Activated T-cell treated with anti-CD3 and anti-CD28 coated beads, Interleukin-2, amount 50 U/mL, for 4 hours (primary cell): ENCODE results near the gene EGFR. TPM values are rescaled to one million over a fixed set of nuclear protein-coding genes. Genes with fewer than 3 reads are reported as not detected.
A peak's percentile ranks its signal among the peaks of the same experiment; 100 is the strongest.

Experiments used
- ATAC-seq, 2 donors: fragments of 200-7000 bp; cut with Tn5 transposase; one replicate each; pipeline ENCODE4 v1.10.0; 2021
- DNase-seq: peaks from one replicate; pipeline ENCODE4 v3.0.0-alpha.2; 2020
- H3K27me3 Mint-ChIP-seq: one replicate; pipeline ENCODE4 v1.8.0; 2021; ENCODE audit warnings: low read depth, mixed read lengths
- H3K36me3 Mint-ChIP-seq: one replicate; pipeline ENCODE4 v1.8.0; 2022; ENCODE audit warnings: mixed read lengths; ENCODE audit not compliant: insufficient read depth
- H3K4me1 Mint-ChIP-seq: one replicate; pipeline ENCODE4 v1.8.0; 2021; ENCODE audit warnings: low read depth, mixed read lengths
- H3K4me3 Mint-ChIP-seq: one replicate; pipeline ENCODE4 v1.8.0; 2021; ENCODE audit warnings: mild to moderate bottlenecking, moderate library complexity, mixed read lengths
- H3K9me3 Mint-ChIP-seq: one replicate; pipeline ENCODE4 v1.8.0; 2021; ENCODE audit warnings: mixed read lengths
- total RNA-seq, 3 donors: library from RNA; stranded (reverse); gene quantifications; one replicate each; pipeline ENCODE4 v1.2.1, GENCODE V29; 2021

The EGFR gene
- total RNA-seq, 3 donors from 2014 or later = 0.11 to 0.30 (median 0.26) TPM

- no peaks in the 10 kb centered on the region for H3K36me3 Mint-ChIP-seq
- no peaks in the 10 kb centered on the region for H3K4me1 Mint-ChIP-seq
- no peak for ATAC-seq
- peaks cover 3% of the 10 kb centered on the region for H3K9me3 Mint-ChIP-seq
- H3K27me3 Mint-ChIP-seq = peaks cover 13% of the 10 kb centered on the region
- no peak overlapping the region for H3K4me3 Mint-ChIP-seq
- DNase-seq = no peak
Observed at GRCh38 chr7:55144333-55145317, 125.8 kb downstream of the EGFR start.

DNA sequence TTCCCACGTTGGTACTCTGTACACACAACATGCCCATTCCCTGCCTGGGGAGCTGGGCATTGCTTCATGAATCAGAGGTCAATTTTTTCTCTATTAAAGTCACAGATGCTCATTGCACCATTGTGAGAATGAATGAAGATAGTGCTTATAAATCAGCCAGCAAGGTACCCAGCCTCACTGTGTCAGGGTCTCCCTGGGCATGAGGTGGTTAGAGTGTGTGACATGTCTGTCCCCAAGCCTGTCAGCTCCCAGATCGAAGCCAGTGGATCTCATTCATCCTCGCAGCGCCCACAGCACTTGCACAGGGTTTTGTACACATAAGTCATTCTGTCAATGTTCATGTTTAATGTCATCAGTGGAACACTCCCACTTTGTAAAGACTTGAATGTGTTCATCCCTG is 126.8 kb downstream of the EGFR start:
- no peak for ATAC-seq
- Mint-ChIP-seq H3K4me1 (no peaks in the 10 kb centered on the region), H3K27me3 (peaks cover 13% of the 10 kb centered on the region), H3K9me3 (peaks cover 3% of the 10 kb centered on the region), H3K4me3 (no peak overlapping the region), H3K36me3 (no peaks in the 10 kb centered on the region)
- no peak for DNase-seq

- Mint-ChIP-seq H3K36me3 (no peaks in the 10 kb centered on the region), H3K4me3 (no peak overlapping the region), H3K4me1 (no peaks in the 10 kb centered on the region), H3K9me3 (peaks cover 3% of the 10 kb centered on the region), H3K27me3 (peaks cover 13% of the 10 kb centered on the region)
- ATAC-seq = no peak
- DNase-seq = no peak
Observed at GRCh38 chr7:55147101-55147500, 128.3 kb downstream of the EGFR start.

DNA sequence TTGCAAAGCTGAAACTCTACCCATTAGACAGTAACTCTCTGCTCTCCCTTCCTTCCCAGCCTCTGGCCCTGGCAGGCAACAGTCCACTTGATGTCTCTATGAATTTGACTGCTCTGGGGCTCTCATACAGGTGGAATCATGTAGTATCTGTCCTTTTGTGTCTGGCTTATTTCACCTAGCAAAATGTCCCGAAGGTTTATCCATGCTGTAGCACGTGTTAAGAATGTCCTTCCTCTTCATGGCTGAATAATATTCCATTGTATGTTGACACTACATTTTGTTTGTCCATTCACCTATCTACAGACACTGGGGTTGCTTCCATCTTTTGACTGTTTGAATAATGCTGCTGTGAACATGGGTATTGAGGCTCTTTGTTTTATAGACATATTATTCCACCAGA is 128.9 kb downstream of the EGFR start:
- Mint-ChIP-seq H3K4me3 (no peak overlapping the region), H3K27me3 (peaks cover 13% of the 10 kb centered on the region), H3K36me3 (no peaks in the 10 kb centered on the region), H3K9me3 (peaks cover 3% of the 10 kb centered on the region), H3K4me1 (no peaks in the 10 kb centered on the region)
- no peak for ATAC-seq
- no peak for DNase-seq

DNA sequence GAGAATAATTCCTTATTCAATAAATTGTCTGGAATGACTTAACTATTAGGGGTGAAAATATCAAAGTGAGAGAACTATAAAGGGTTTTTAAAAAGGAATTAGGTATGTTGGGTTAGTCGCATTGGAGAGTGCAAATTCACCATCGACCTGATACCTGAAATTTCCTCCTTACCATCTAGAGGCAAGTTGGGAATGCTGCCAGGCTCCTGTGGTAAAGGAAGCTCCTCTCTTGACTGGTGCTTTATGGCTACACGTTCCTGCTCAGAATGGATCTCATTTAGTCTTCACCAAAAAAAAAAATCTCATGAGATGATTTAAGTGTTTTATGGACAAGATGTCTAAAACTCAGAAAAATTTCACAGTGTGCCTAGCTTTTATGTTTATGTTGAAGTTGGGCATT is 129.8 kb downstream of the EGFR start:
- ATAC-seq (no peak), DNase-seq (no peak)
- Mint-ChIP-seq H3K4me3 (no peak overlapping the region), H3K4me1 (no peaks in the 10 kb centered on the region), H3K27me3 (peaks cover 13% of the 10 kb centered on the region), H3K9me3 (peaks cover 3% of the 10 kb centered on the region), H3K36me3 (no peaks in the 10 kb centered on the region)

DNA sequence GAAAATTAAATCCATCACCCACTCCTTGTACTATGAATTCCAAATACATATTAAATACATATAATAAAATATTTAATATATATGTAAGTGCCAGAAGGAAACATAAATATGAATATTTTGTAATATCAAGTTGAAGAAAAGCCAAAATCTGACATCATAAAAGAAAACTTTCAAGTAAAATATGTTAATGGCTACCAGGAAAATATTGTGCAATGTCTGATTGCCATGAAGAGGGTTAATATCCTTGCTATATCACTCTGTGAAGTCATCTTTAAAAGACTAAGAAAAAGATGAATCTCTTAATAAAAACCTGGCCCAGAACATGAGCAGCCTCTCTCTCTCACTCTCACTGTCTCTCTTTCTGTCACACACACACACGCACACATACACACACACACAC is 130.2 kb downstream of the EGFR start:
- H3K4me1 Mint-ChIP-seq = no peaks in the 10 kb centered on the region
- DNase-seq = no peak
- ATAC-seq = no peak
- no peak overlapping the region for H3K4me3 Mint-ChIP-seq
- no peaks in the 10 kb centered on the region for H3K36me3 Mint-ChIP-seq
- peaks cover 13% of the 10 kb centered on the region for H3K27me3 Mint-ChIP-seq
- peaks cover 3% of the 10 kb centered on the region for H3K9me3 Mint-ChIP-seq

GRCh38 chr7:55150166-55150565 is 131.3 kb downstream of the EGFR start:
- no peak for ATAC-seq

DNA sequence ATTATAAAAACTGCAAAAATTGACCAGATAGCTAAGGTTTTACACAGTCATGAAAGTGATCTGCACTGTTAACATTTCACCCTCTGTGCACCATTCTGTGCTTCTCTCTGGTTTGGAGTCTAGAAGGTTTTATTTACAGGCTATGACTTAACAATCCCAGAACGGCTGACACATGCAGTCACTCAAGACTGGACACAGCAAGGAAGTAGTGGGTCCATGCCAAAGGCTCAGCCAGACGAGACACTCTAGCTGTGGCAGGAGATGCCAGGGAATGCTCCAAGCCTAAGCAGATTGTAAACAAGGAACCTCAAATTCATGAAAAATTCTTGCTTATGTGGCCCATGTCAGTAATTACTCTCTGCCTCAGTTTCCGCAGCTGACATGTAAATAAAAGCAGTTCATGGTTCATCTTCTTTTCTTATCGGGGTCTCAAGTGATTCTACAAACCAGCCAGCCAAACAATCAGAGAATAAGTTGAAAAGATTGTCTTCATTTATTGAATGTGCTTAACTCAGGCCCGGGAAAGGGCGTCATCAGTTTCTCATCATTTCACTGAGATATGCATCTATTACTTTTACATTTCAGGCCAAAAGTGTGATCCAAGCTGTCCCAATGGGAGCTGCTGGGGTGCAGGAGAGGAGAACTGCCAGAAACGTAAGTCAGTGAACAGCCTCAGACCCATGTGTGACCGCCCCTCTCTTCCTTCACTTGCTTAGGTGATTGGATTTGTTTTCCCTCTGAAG is 132.1 kb downstream of the EGFR start:
- no peaks in the 10 kb centered on the region for H3K36me3 Mint-ChIP-seq

More at GRCh38 chr7:55150166-55150565, 131.3 kb downstream of the EGFR start:
- no peak for DNase-seq
- H3K36me3 Mint-ChIP-seq = no peaks in the 10 kb centered on the region
- peaks cover 3% of the 10 kb centered on the region for H3K9me3 Mint-ChIP-seq
- peaks cover 10% of the 10 kb centered on the region for H3K27me3 Mint-ChIP-seq
- H3K4me3 Mint-ChIP-seq = no peak overlapping the region
- no peaks in the 10 kb centered on the region for H3K4me1 Mint-ChIP-seq

DNA sequence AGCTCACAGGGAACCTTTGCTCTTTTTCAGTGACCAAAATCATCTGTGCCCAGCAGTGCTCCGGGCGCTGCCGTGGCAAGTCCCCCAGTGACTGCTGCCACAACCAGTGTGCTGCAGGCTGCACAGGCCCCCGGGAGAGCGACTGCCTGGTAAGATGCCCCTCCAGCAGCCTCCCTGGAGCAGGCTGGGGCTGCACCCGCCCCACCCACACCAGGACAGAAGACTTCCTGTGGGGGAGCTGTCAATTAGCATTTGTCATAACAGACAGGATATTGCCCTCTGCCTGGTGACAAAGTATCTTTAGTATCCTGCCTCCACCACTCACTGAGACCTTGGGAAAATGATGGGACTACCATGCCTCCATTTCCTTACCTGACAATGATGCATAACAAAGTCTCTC is 133.7 kb downstream of the EGFR start:
- peaks cover 5% of the 10 kb centered on the region for H3K27me3 Mint-ChIP-seq
- H3K9me3 Mint-ChIP-seq = peaks cover 3% of the 10 kb centered on the region
- H3K36me3 Mint-ChIP-seq = no peaks in the 10 kb centered on the region
- ATAC-seq (no peak), DNase-seq (no peak)
- no peaks in the 10 kb centered on the region for H3K4me1 Mint-ChIP-seq
- H3K4me3 Mint-ChIP-seq = no peak overlapping the region

More for the DNA sequence above, 132.1 kb downstream of the EGFR start:
- peaks cover 5% of the 10 kb centered on the region for H3K27me3 Mint-ChIP-seq
- H3K4me3 Mint-ChIP-seq = no peak overlapping the region
- no peak for ATAC-seq
- H3K9me3 Mint-ChIP-seq = peaks cover 3% of the 10 kb centered on the region
- DNase-seq = no peak
- H3K4me1 Mint-ChIP-seq = no peaks in the 10 kb centered on the region

- no peaks in the 10 kb centered on the region for H3K4me1 Mint-ChIP-seq
- no peaks in the 10 kb centered on the region for H3K9me3 Mint-ChIP-seq
- H3K36me3 Mint-ChIP-seq = no peaks in the 10 kb centered on the region
- DNase-seq (no peak), ATAC-seq (no peak)
- H3K27me3 Mint-ChIP-seq = peaks cover 7% of the 10 kb centered on the region
- H3K4me3 Mint-ChIP-seq = no peak overlapping the region
Observed at GRCh38 chr7:55154096-55154495, 135.3 kb downstream of the EGFR start.

GRCh38 chr7:55155351-55156117 is 136.7 kb downstream of the EGFR start:
- no peaks in the 10 kb centered on the region for H3K4me1 Mint-ChIP-seq
- H3K9me3 Mint-ChIP-seq = no peaks in the 10 kb centered on the region
- no peak for DNase-seq
- no peak for ATAC-seq
- H3K36me3 Mint-ChIP-seq = no peaks in the 10 kb centered on the region
- peaks cover 10% of the 10 kb centered on the region for H3K27me3 Mint-ChIP-seq
- H3K4me3 Mint-ChIP-seq = no peak overlapping the region

DNA sequence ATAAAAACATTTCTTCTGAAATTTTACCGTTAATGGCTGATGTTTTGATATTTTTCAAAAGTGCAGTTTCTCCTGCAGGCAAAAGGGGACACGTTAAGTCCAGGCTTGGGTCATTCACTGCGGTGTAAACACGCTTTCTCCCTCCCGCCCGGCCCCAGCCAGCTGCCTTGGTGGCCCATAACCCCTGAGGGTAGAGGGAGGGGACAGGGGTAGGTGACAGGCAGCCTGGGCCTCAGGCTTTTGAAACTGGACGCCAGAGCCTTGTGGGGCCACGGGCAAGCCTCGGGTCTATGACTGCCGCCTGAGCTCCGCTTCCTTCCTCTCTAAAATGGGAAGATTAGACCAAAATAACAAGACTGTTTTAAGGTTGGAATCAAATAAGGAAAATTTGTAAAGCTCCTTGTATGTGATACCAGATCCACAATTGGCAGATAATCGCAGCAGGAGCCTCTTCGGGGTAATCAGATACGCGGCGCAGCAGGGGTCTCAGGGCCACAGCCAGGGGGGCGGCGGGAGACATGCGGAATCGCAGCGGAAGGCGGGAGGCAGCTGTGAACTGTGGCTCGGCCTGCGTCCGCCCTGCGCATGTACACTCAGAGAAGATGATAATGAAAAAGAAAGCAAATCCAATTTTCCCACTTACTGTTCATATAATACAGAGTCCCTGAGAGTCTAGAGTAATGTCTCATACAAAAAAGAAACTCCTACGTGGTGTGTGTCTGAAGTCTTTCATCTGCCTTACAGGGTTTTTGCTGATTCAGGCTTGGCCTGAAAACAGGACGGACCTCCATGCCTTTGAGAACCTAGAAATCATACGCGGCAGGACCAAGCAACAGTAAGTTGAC is 138.3 kb downstream of the EGFR start:
- H3K4me1 Mint-ChIP-seq = no peaks in the 10 kb centered on the region

DNA sequence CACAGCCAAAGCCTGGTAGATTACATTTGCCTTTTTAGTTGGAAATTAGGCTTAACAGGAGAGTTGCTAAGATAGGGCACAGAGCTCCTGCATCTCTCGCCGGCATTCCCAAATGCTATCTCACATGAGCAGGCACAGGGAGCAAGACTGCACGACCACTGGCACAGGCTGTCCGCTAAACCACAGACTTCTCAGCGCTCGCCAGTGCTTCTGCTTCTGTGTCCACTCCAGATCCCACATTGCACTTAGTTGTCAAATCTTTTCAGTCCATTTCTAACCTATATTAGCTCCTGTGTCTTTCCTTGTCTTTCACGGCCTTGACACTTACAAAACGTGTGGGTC is 138.9 kb downstream of the EGFR start:
- Mint-ChIP-seq H3K4me3 (no peak overlapping the region), H3K36me3 (no peaks in the 10 kb centered on the region), H3K27me3 (peaks cover 12% of the 10 kb centered on the region), H3K4me1 (no peaks in the 10 kb centered on the region), H3K9me3 (no peaks in the 10 kb centered on the region)
- DNase-seq (no peak), ATAC-seq (no peak)

More for the DNA sequence above, 138.3 kb downstream of the EGFR start:
- H3K27me3 Mint-ChIP-seq = peaks cover 12% of the 10 kb centered on the region
- peak in 1 of 2 donors; percentile 10 for ATAC-seq
- no peak overlapping the region for H3K4me3 Mint-ChIP-seq
- no peaks in the 10 kb centered on the region for H3K9me3 Mint-ChIP-seq
- no peaks in the 10 kb centered on the region for H3K36me3 Mint-ChIP-seq
- no peak for DNase-seq
